Trophoblast cell (in vitro differentiated cells and primary cell): ENCODE measurements around the gene FADS3.

ENCODE experiments used
- DNase-seq, 2 donors: peaks; one replicate each; pipeline ENCODE4 v3.0.0-alpha.2; 2016
- H2AFZ ChIP-seq: 2 replicates; pipeline ENCODE4 v1.6.1; 2013; ENCODE audit warnings: low read length, moderate library complexity, mild to moderate bottlenecking; ENCODE audit not compliant: insufficient read depth, poor library complexity
- H2AK5ac ChIP-seq: 2 replicates; pipeline ENCODE4 v1.6.1; 2013; ENCODE audit warnings: mild to moderate bottlenecking, low read length
- H2BK120ac ChIP-seq: 2 replicates; pipeline ENCODE4 v1.6.1; 2013; ENCODE audit warnings: low read length, mild to moderate bottlenecking, moderate library complexity; ENCODE audit not compliant: insufficient read depth, poor library complexity
- H2BK12ac ChIP-seq: 2 replicates; pipeline ENCODE4 v1.6.1; 2013; ENCODE audit warnings: mild to moderate bottlenecking, low read length, moderate library complexity
- H2BK5ac ChIP-seq: 2 replicates; pipeline ENCODE4 v1.6.1; 2013; ENCODE audit warnings: low read length, low read depth, moderate library complexity, mild to moderate bottlenecking; ENCODE audit not compliant: poor library complexity
- H3K14ac ChIP-seq: 2 replicates; pipeline ENCODE4 v1.6.1; 2013; ENCODE audit warnings: mild to moderate bottlenecking, low read length
- H3K18ac ChIP-seq: 2 replicates; pipeline ENCODE4 v1.6.1; 2013; ENCODE audit warnings: mild to moderate bottlenecking, low read length
- H3K23ac ChIP-seq: 2 replicates; pipeline ENCODE4 v1.6.1; 2013; ENCODE audit warnings: low read length
- H3K27ac ChIP-seq: 2 replicates; pipeline ENCODE4 v1.5.1; 2013; ENCODE audit warnings: low read depth, mild to moderate bottlenecking, inconsistent platforms, low read length, moderate library complexity
- H3K27me3 ChIP-seq: 2 replicates; pipeline ENCODE4 v1.6.1; 2013; ENCODE audit warnings: inconsistent platforms, mild to moderate bottlenecking, low read length, moderate library complexity; ENCODE audit not compliant: insufficient read depth
- H3K36me3 ChIP-seq, 2 experiments: 1 replicate in 1 of 2; 2 replicates in 1 of 2; pipeline ENCODE4 v1.6.1; 2013; ENCODE audit warnings: low read length in 2 of 2, mild to moderate bottlenecking in 2 of 2, moderate library complexity in 1 of 2; ENCODE audit not compliant: insufficient read depth in 2 of 2, control insufficient read depth in 1 of 2
- H3K4ac ChIP-seq: 2 replicates; pipeline ENCODE4 v1.6.1; 2013; ENCODE audit warnings: low read depth, mild to moderate bottlenecking, low read length, moderate library complexity
- H3K4me1 ChIP-seq, 2 experiments: 1 replicate in 1 of 2; 2 replicates in 1 of 2; pipeline ENCODE4 v1.6.1; 2013; ENCODE audit warnings: low read length in 2 of 2, mild to moderate bottlenecking in 2 of 2, moderate library complexity in 1 of 2; ENCODE audit not compliant: insufficient read depth in 2 of 2, control insufficient read depth in 1 of 2
- H3K4me2 ChIP-seq: 2 replicates; pipeline ENCODE4 v1.6.1; 2013; ENCODE audit warnings: inconsistent platforms, mild to moderate bottlenecking, low read length, moderate library complexity
- H3K4me3 ChIP-seq: 2 replicates; pipeline ENCODE4 v1.5.1; 2013; ENCODE audit warnings: mild to moderate bottlenecking, low read depth, low read length, inconsistent platforms
- H3K79me1 ChIP-seq: one replicate; pipeline ENCODE4 v1.6.1; 2013; ENCODE audit warnings: low read length
- H3K79me2 ChIP-seq: 2 replicates; pipeline ENCODE4 v1.6.1; 2013; ENCODE audit warnings: low read length, mild to moderate bottlenecking; ENCODE audit not compliant: control insufficient read depth, insufficient read depth, poor library complexity
- H3K9ac ChIP-seq: 2 replicates; pipeline ENCODE4 v1.6.1; 2013; ENCODE audit warnings: mild to moderate bottlenecking, low read length
- H3K9me3 ChIP-seq: 2 replicates; pipeline ENCODE4 v1.6.1; 2013; ENCODE audit warnings: low read depth, mild to moderate bottlenecking, control low read depth, inconsistent platforms, low read length; ENCODE audit not compliant: insufficient read depth
- H4K12ac ChIP-seq: 2 replicates; pipeline ENCODE4 v1.6.1; 2013; ENCODE audit warnings: low read depth, mild to moderate bottlenecking, low read length, moderate library complexity
- H4K8ac ChIP-seq: 2 replicates; pipeline ENCODE4 v1.6.1; 2013; ENCODE audit warnings: low read depth, mild to moderate bottlenecking, low read length, moderate library complexity
- H4K91ac ChIP-seq: one replicate; pipeline ENCODE4 v1.6.1; 2013; ENCODE audit warnings: low read depth, mild to moderate bottlenecking, low read length, moderate library complexity
- WGBS: extraction: QIAGEN DNeasy Blood & Tissue Kit; methylation state at CpG from one replicate; pipeline ENCODE4 v1.1.7; 2013; ENCODE audit warnings: missing lambda C conversion rate; ENCODE audit not compliant: insufficient read length, insufficient coverage; ENCODE audit errors: extremely low coverage; 5-methylcytosine and 5-hydroxymethylcytosine counted together

Gene FADS3

GRCh38 chr11:61851113-61851899 lies 40.0 kb downstream of the FADS3 start:
- no peak overlapping the region for H3K4me2 ChIP-seq
- H3K4me3 ChIP-seq: no peak overlapping the region
- no peak overlapping the region for H3K14ac ChIP-seq
- H3K23ac ChIP-seq: no peak overlapping the region
- H3K18ac ChIP-seq: no peak overlapping the region
- H3K27ac ChIP-seq: no peak overlapping the region
- no peaks in the 10 kb centered on the region for H3K79me2 ChIP-seq
- no peak overlapping the region for H4K91ac ChIP-seq
- H3K9me3 ChIP-seq: no peaks in the 10 kb centered on the region
- H2BK12ac ChIP-seq: no peak overlapping the region
- no peak overlapping the region for H3K4ac ChIP-seq
- no peak overlapping the region for H2AFZ ChIP-seq
- no peak overlapping the region for H4K8ac ChIP-seq
- DNase-seq: no peak
- H3K4me1 ChIP-seq: no peaks in the 10 kb centered on the region
- H3K9ac ChIP-seq: no peak overlapping the region
- H3K27me3 ChIP-seq: no peaks in the 10 kb centered on the region
- no peak overlapping the region for H2AK5ac ChIP-seq
- no peak overlapping the region for H2BK5ac ChIP-seq
- peaks cover 78 to 83% of the 10 kb centered on the region in 2 experiments for H3K36me3 ChIP-seq
- H3K79me1 ChIP-seq: no peaks in the 10 kb centered on the region
- H4K12ac ChIP-seq: no peak overlapping the region
- WGBS: no CpG with 5 or more reads among the region's 24 CpGs
- no peak overlapping the region for H2BK120ac ChIP-seq

GRCh38 chr11:61850687-61851086 lies 40.7 kb downstream of the FADS3 start:
- Histone ChIP-seq H3K4me1 (no peaks in the 10 kb centered on the region), H3K23ac (no peak overlapping the region), H3K79me2 (no peaks in the 10 kb centered on the region), H3K4me2 (no peak overlapping the region), H4K12ac (no peak overlapping the region), H2AK5ac (no peak overlapping the region), H3K9me3 (no peaks in the 10 kb centered on the region), H2BK120ac (no peak overlapping the region), H2BK12ac (no peak overlapping the region), H3K4ac (no peak overlapping the region), H3K18ac (no peak overlapping the region), H2BK5ac (no peak overlapping the region), H2AFZ (no peak overlapping the region), H3K36me3 (peaks cover 74 to 83% of the 10 kb centered on the region in 2 experiments), H3K4me3 (no peak overlapping the region), H3K9ac (no peak overlapping the region), H3K27me3 (no peaks in the 10 kb centered on the region), H3K27ac (no peak overlapping the region), H4K8ac (no peak overlapping the region), H3K79me1 (no peaks in the 10 kb centered on the region), H3K14ac (no peak overlapping the region), H4K91ac (no peak overlapping the region)
- WGBS: no CpG with 5 or more reads among the region's 7 CpGs
- DNase-seq: no peak

- Histone ChIP-seq H3K4me2 (no peak overlapping the region), H3K18ac (no peak overlapping the region), H3K14ac (no peak overlapping the region), H3K23ac (no peak overlapping the region), H4K12ac (no peak overlapping the region), H3K9me3 (no peaks in the 10 kb centered on the region), H3K27ac (no peak overlapping the region), H2BK5ac (no peak overlapping the region), H4K8ac (no peak overlapping the region), H2BK120ac (no peak overlapping the region), H3K9ac (no peak overlapping the region), H2AFZ (no peak overlapping the region), H3K4me3 (no peak overlapping the region), H3K79me2 (no peaks in the 10 kb centered on the region), H3K4me1 (no peaks in the 10 kb centered on the region), H3K4ac (no peak overlapping the region), H2AK5ac (no peak overlapping the region), H3K36me3 (peaks cover 66 to 74% of the 10 kb centered on the region in 2 experiments), H3K79me1 (no peaks in the 10 kb centered on the region), H3K27me3 (no peaks in the 10 kb centered on the region), H4K91ac (no peak overlapping the region), H2BK12ac (no peak overlapping the region)
- WGBS: no CpG with 5 or more reads among the region's 9 CpGs
- no peak for DNase-seq
Measured at GRCh38 chr11:61848631-61849030, 42.7 kb downstream of the FADS3 start.

GRCh38 chr11:61847914-61848581 lies 43.3 kb downstream of the FADS3 start:
- H3K4ac ChIP-seq: no peak overlapping the region
- no peak for DNase-seq
- H2BK12ac ChIP-seq: no peak overlapping the region
- no peak overlapping the region for H3K4me3 ChIP-seq
- no peak overlapping the region for H3K27ac ChIP-seq
- no peak overlapping the region for H4K8ac ChIP-seq
- H3K9ac ChIP-seq: no peak overlapping the region
- H2AFZ ChIP-seq: no peak overlapping the region
- no peak overlapping the region for H4K91ac ChIP-seq
- H4K12ac ChIP-seq: no peak overlapping the region
- H3K23ac ChIP-seq: no peak overlapping the region
- no peaks in the 10 kb centered on the region for H3K79me2 ChIP-seq
- H3K18ac ChIP-seq: no peak overlapping the region
- peaks cover 65 to 74% of the 10 kb centered on the region in 2 experiments for H3K36me3 ChIP-seq
- no peak overlapping the region for H2AK5ac ChIP-seq
- no peak overlapping the region for H3K14ac ChIP-seq
- no peaks in the 10 kb centered on the region for H3K79me1 ChIP-seq
- H3K27me3 ChIP-seq: no peaks in the 10 kb centered on the region
- H3K4me2 ChIP-seq: no peak overlapping the region
- H2BK120ac ChIP-seq: no peak overlapping the region
- H3K4me1 ChIP-seq: no peaks in the 10 kb centered on the region
- no CpG with 5 or more reads among the region's 18 CpGs for WGBS
- H3K9me3 ChIP-seq: no peaks in the 10 kb centered on the region
- no peak overlapping the region for H2BK5ac ChIP-seq
